Upper lobe of left lung (tissue), 6 donors: ENCODE results near the gene BEND7. TPM values are rescaled to one million over a fixed set of nuclear protein-coding genes. Genes with fewer than 3 reads are reported as not detected.
A peak's percentile ranks its signal among the peaks of the same experiment; 100 is the strongest.

Experiments
- ATAC-seq, 2 donors: fragments of 200-7000 bp; cut with Tn5 transposase; one replicate each; pipeline ENCODE4 v1.9.1; 2022; ENCODE audit warnings: mild to moderate bottlenecking in 2 of 2, moderate library complexity in 2 of 2; ENCODE audit not compliant: low FRiP score in 2 of 2
- DNase-seq, 2 donors: peaks; one replicate each; pipeline ENCODE4 v3.0.0-alpha.2; 2019 to 2020
- H3K27ac ChIP-seq, 4 donors: fragments of 200-600 bp; sonication (generic); one replicate each; pipeline ENCODE4 v1.5.1; 2016 to 2019
- H3K27me3 ChIP-seq, 4 donors: fragments of 200-600 bp; sonication (generic); one replicate each; pipeline ENCODE4 v1.5.1; 2017 to 2019
- H3K36me3 ChIP-seq, 4 donors: fragments of 200-600 bp; sonication (generic); one replicate each; pipeline ENCODE4 v1.5.1; 2016 to 2019
- H3K4me1 ChIP-seq, 4 donors: fragments of 200-600 bp; sonication (generic); one replicate each; pipeline ENCODE4 v1.5.1; 2018 to 2019
- H3K4me3 ChIP-seq, 4 donors: fragments of 200-600 bp; sonication (generic); one replicate each; pipeline ENCODE4 v1.5.1; 2017 to 2019; ENCODE audit warnings: mild to moderate bottlenecking in 2 of 4, moderate library complexity in 1 of 4
- H3K9me3 ChIP-seq, 4 donors: fragments of 200-600 bp; sonication (generic); one replicate each; pipeline ENCODE4 v1.5.1; 2018 to 2019
- CTCF ChIP-seq, 6 experiments: fragments of 450-650 bp in 4 of 6; fragments of 200-600 bp in 2 of 6; sonication (generic) in 2 of 6; IDR thresholded peaks; one replicate each; pipeline ENCODE4 v1.5.1; 2016 to 2019; ENCODE audit warnings: antibody characterized with exemption in 6 of 6
- EP300 ChIP-seq, 4 donors: sonication (generic); formaldehyde crosslinking; IDR thresholded peaks; one replicate each; pipeline ENCODE4 v1.5.1; 2017; ENCODE audit warnings: antibody characterized with exemption in 4 of 4, control low read depth in 2 of 4
- POLR2A ChIP-seq, 4 donors: fragments of 450-650 bp; IDR thresholded peaks; one replicate each; pipeline ENCODE4 v1.5.1; 2016 to 2017; ENCODE audit warnings: antibody characterized with exemption in 4 of 4, mild to moderate bottlenecking in 2 of 4
- POLR2AphosphoS5 ChIP-seq, 2 donors: sonication (generic); formaldehyde crosslinking; IDR thresholded peaks; one replicate each; pipeline ENCODE4 v1.5.1; 2017; ENCODE audit warnings: antibody characterized with exemption in 2 of 2
- WGBS, 2 donors: methylation state at CpG; one replicate each; pipeline ENCODE4 v1.1.5; 2017 to 2018; 5-methylcytosine and 5-hydroxymethylcytosine counted together
- total RNA-seq, 6 donors: library from RNA; depleted of rRNA in 4 of 6; stranded (reverse); fragments of >200 nt in 4 of 6; gene quantifications; one replicate each; pipeline versions ENCODE4 v1.1.0 to v1.2.1, GENCODE V29; 2016 to 2021
- donor health status: DM: no; HTN: no; CAD: no; lungs with moderate emphysema.
- donor health status: DM: no; HTN: yes; CAD: no; lungs with severe emphysema.

BEND7 gene
- total RNA-seq, 6 donors from 2014 or later = 12.4 to 57.6 (median 26.4) TPM

DNA sequence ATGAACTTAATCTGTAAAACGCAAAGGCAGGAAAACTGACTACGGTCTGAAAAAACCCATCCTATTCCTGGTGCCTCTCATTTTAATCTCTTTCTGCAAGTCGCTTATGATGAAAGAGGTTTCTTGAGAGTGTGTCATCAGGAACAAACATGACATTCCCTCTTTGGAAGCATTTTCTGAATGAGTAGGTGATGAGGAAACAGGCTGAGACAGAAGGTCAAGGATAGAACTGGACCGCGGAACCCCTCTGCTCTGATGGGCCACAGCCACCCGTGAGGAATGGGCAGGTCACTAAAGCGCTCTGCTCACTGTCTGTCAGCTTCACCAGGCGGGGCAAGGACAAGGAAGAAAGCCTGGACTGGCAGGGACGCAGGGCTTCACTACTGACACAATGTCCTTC, 28.6 kb downstream of the BEND7 start:
- H3K27me3 ChIP-seq = no peaks in the 10 kb centered on the region
- no peak overlapping the region for H3K4me3 ChIP-seq
- ATAC-seq = no peak

GRCh38 chr10:13499150-13499549, 29.7 kb downstream of the BEND7 start:
- Histone ChIP-seq H3K9me3 (no peaks in the 10 kb centered on the region), H3K36me3 (peaks cover 0 to 25% (median 4%) of the 10 kb centered on the region in 4 donors), H3K27me3 (no peaks in the 10 kb centered on the region), H3K4me3 (no peak overlapping the region), H3K27ac (no peak overlapping the region), H3K4me1 (no peaks in the 10 kb centered on the region)
- TF ChIP-seq POLR2AphosphoS5 (IDR thresholded peaks at IDR 0.05) = no peak
- TF ChIP-seq EP300 (IDR thresholded peaks at IDR 0.05) = no peak
- no peak for TF ChIP-seq POLR2A (IDR thresholded peaks at IDR 0.05)
- no peak for TF ChIP-seq CTCF (IDR thresholded peaks at IDR 0.05)
- ATAC-seq (no peak), DNase-seq (no peak)
- WGBS, 2 donors = 95 to 96% methylated on average over 5 of the region's 5 CpGs

More for the DNA sequence above, 28.6 kb downstream of the BEND7 start:
- 91 to 92% methylated on average over 9 of the region's 9 CpGs for WGBS, 2 donors
- H3K4me1 ChIP-seq = no peaks in the 10 kb centered on the region
- DNase-seq = no peak
- no peak overlapping the region for H3K27ac ChIP-seq
- no peaks in the 10 kb centered on the region for H3K9me3 ChIP-seq
- no peak for TF ChIP-seq CTCF (IDR thresholded peaks at IDR 0.05)
- no peak for TF ChIP-seq POLR2AphosphoS5 (IDR thresholded peaks at IDR 0.05)
- TF ChIP-seq POLR2A (IDR thresholded peaks at IDR 0.05) = no peak
- TF ChIP-seq EP300 (IDR thresholded peaks at IDR 0.05) = no peak
- H3K36me3 ChIP-seq = peaks cover 0 to 25% (median 4%) of the 10 kb centered on the region in 4 donors

DNA sequence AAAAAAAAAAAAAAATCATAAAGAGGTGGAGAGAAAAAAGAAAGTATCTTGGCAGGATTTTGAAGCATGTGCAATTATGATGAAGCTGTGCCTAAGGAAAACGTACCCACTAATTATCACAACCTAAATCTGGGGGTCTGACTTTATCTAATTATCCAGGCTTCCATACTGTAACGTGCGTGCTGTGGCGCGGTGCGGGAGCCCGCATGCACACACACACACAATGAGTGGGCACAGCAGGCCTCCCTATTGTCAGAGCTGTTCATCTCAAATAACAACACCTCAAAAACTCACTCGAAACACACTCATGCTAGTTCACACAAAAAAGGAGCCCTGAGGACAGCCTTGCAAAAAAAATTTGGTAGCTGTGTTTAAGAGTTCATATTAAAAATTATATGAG, 31.9 kb downstream of the BEND7 start:
- DNase-seq = peak in 1 of 2 donors; percentile 56
- Histone ChIP-seq H3K4me3 (no peak overlapping the region), H3K27me3 (no peaks in the 10 kb centered on the region), H3K4me1 (no peaks in the 10 kb centered on the region), H3K9me3 (no peaks in the 10 kb centered on the region), H3K36me3 (peaks cover 0 to 25% (median 4%) of the 10 kb centered on the region in 4 donors), H3K27ac (no peak overlapping the region)
- TF ChIP-seq EP300 (IDR thresholded peaks at IDR 0.05) = no peak
- no peak for TF ChIP-seq CTCF (IDR thresholded peaks at IDR 0.05)
- TF ChIP-seq POLR2AphosphoS5 (IDR thresholded peaks at IDR 0.05) = no peak
- TF ChIP-seq POLR2A (IDR thresholded peaks at IDR 0.05) = no peak
- ATAC-seq = no peak
- 88 to 91% methylated on average over 7 to 8 of the region's 8 CpGs for WGBS, 2 donors

GRCh38 chr10:13496164-13496563, 32.6 kb downstream of the BEND7 start:
- Histone ChIP-seq H3K9me3 (no peaks in the 10 kb centered on the region), H3K27me3 (no peaks in the 10 kb centered on the region), H3K4me1 (no peaks in the 10 kb centered on the region), H3K36me3 (peaks cover 0 to 25% (median 4%) of the 10 kb centered on the region in 4 donors), H3K27ac (no peak overlapping the region), H3K4me3 (no peak overlapping the region)
- DNase-seq (no peak), ATAC-seq (no peak)
- no peak for TF ChIP-seq POLR2A (IDR thresholded peaks at IDR 0.05)
- no peak for TF ChIP-seq POLR2AphosphoS5 (IDR thresholded peaks at IDR 0.05)
- TF ChIP-seq EP300 (IDR thresholded peaks at IDR 0.05) = no peak
- TF ChIP-seq CTCF (IDR thresholded peaks at IDR 0.05) = no peak
- WGBS, 2 donors = 79 to 80% methylated on average over 8 of the region's 8 CpGs

DNA sequence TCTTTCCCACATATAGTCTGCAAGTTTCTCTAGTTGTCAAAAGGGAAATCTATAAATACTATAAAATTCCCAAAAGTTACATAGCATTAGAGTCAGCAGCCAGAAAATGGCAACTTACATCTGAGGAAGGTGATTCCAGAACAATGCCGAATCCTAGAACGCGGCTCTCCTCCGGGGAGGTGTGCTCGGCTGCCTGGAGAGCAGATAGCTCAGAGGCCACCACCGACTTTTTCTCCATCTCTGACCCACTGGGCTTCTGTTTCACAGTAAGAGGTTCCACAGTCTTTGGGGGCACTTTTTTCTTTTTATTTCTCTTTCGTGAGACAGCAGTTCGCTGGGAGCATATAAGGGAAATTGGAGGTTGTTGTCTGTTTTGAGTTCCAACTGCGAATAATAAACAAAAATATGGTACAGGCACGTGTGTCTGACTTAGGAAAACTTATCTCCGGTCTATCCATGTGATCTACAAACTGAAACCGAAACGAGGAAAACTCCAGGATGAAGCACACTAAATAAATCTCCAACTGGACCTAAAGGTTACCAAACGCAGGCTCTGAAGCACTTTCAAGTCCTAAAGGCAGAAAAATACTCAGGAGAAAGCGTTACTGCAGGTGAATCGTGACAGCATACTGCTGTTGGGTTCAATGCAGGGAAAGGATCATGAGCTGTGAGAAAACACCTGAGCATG, 36.2 kb downstream of the BEND7 start:
- DNase-seq (no peak), ATAC-seq (no peak)
- peak overlapping the region in 3 of 4 donors; percentile 17 to 37 (median 32) for H3K4me3 ChIP-seq
- 66 to 68% methylated on average over 16 of the region's 16 CpGs for WGBS, 2 donors
- TF ChIP-seq CTCF (IDR thresholded peaks at IDR 0.05) (no peak), POLR2A (IDR thresholded peaks at IDR 0.05) (no peak), POLR2AphosphoS5 (IDR thresholded peaks at IDR 0.05) (no peak), EP300 (IDR thresholded peaks at IDR 0.05) (no peak)
- no peaks in the 10 kb centered on the region for H3K4me1 ChIP-seq
- no peaks in the 10 kb centered on the region for H3K9me3 ChIP-seq
- peaks cover 0 to 29% (median 3%) of the 10 kb centered on the region in 4 donors for H3K36me3 ChIP-seq
- H3K27me3 ChIP-seq = no peaks in the 10 kb centered on the region
- H3K27ac ChIP-seq = peak overlapping the region in 3 of 4 donors; percentile 15 to 52 (median 49)
